GM21825 (cell line): Measurements from ENCODE around the gene CGN.

ENCODE experiments used
- ATAC-seq: cut with Tn5 transposase; IDR thresholded peaks from one replicate; pipeline ENCODE4 v1.9.1; 2021; ENCODE audit warnings: mild to moderate bottlenecking, moderate library complexity; ENCODE audit not compliant: unreplicated experiment

Gene CGN

DNA sequence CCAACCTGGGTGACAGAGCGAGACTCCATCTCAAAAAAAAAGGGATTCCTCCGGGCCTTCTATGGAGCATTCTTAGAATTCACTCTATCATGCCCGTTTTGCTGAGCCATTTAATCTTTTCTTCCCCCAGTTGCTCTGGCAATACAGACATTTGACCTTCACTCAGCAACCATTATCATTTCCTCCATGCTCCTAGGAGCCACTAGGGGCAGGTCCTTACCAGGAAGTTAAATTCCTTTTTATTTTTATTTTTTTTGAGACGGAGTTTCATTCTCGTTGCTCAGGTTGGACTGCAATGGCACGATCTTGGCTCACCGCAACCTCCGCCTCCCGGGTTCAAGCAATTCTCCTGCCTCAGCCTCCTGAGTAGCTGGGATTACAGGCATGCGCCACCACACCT lies 9.7 kb upstream of the CGN start:
- ATAC-seq: no peak

GRCh38 chr1:151502035-151502700 lies 9.0 kb upstream of the CGN start:
- ATAC-seq: no peak

DNA sequence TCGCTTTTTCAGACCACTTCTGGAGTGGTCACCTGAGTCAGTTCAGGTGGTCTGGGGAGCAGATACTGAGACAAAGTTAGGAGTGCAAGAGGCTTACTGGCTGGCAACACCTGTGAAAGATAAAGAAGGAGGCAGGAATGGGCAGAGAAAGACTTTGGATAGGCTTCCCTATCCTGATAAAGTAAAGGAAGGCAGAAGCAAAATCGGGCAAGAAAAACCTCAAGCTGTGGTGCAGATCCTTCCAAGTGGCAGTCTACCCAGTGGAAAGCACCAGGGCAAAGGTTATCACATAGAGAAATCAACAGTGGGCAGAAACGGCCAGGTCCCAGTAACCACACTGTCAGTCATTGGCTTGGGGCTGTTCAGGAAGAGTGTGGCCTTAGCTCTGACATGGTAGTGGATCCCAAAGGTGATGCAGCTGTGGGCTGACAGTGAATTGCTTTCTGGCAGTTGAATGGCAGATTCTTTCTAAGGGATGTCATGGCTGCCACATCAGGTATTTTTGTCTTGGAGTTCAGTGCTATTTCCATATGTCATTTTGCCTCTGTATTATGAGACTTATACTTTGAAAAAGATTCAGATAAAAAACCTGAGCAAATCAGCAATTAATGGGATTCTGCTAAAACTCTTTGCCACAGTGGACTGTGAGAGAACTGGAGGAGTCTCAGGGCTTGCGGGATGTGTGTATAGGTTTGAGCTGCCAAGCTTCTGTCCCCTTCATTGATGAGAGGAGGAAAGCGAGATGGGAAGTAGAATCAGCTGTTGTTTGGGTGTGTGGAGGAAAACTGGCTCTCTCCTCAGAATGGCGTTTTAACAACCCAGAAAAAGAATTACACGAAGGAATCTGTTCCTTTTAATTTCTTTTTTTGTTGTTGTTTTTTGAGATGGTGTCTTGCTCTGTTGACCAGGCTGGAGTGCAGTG lies 8.1 kb upstream of the CGN start:
- ATAC-seq: no peak

- ATAC-seq: no peak
Observed at GRCh38 chr1:151504252-151504651, 6.9 kb upstream of the CGN start.

GRCh38 chr1:151504759-151505158 lies 6.4 kb upstream of the CGN start:
- no peak for ATAC-seq

- no peak for ATAC-seq
Observed at GRCh38 chr1:151508833-151509232, 2.4 kb upstream of the CGN start.

GRCh38 chr1:151509350-151510019 lies 1.7 kb upstream of the CGN start:
- ATAC-seq: no peak

- ATAC-seq: no peak
Observed at GRCh38 chr1:151510020-151510405, 1.2 kb upstream of the CGN start.

GRCh38 chr1:151510614-151510956 lies 602 bp upstream of the CGN start:
- no peak for ATAC-seq

DNA sequence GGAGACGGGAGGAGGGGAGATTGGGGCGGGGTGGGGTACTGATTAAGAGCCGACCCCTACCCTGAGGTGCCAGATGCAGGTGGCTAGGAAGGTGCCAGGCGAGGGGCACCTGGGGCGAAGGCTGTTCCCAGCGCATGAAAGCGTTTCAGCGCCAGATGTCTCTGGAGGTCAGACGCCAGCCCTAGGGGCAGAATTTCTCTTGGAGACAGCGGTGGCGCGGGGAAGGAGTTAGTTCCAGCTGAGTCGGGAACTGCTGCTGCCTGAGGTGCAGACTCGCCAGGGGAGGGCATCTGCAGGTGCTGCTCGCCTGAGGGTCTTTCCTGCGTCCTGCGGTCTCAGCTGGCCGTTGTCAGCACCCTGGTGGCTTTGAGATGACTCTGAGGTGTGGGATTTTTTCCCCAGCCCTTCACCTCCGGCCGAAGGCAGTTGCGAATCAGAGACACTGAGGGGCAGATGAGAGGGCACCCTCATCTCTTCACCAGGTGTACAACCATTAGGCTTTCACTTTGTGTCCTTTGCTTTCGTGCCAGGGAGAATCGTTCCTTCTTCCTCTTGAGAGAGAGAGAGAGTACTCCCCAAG lies 539 bp downstream of the CGN start:
- ATAC-seq: peak; percentile 10

DNA sequence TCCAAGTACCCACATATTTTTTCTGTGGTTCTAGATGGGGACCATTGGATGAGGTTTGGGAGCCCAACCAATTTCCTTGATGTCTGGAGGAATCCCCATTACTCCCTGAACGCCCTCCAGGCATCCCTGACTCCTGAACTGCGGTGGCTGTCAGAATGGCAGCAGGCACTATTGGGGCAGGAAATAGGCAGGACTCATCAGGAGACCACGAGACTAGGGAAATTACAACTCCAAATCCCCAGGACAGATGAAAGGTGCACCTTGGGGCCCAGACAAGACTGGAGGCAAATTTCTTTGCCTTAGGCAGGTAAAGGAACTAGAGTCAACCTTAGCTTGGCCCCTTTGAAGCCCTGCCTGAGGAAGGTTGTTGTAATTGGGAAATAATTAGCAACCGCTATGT lies 1.1 kb downstream of the CGN start:
- no peak for ATAC-seq

DNA sequence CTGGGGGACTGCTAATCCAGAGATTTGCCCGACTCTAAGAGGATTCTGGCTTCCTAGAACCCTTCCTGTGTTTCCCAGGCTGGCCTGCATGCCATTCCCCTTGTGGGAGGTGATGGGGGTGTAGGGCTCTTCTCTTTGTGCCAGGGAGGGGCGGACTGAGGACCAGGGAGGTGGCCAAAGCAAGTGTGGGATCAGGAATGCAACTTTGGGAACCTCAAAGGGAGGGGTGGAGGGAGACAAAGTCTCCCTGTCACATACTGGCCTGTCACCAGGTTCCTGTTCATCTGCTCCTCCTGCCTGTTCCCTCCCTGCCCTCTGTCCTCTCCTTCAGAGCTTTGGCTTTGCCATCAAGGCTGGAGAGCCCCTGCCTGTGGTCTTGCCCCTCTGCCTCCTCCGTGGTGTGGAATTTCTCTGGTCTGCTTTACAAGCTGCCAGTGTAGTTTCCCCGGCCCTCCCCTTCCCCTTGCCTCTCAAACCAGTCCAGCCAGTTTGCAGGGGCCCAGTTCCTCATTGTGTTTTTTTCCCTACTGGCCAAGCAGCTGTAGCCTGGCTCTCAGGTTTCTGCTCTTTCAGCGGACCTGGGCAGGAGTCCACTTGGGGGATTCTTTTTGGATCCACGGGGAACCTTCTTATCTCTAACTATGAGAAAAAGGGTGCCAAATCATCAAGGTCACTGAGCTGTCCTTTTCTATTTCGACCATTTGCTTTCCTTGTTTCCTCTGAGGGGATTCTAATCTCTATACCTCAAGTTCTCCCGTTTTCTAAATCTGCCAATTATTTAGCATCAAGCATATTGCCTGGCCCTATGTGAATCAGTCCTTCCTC lies 1.8 kb downstream of the CGN start:
- no peak for ATAC-seq

- no peak for ATAC-seq
Observed at GRCh38 chr1:151513626-151514121, 2.5 kb downstream of the CGN start.

- ATAC-seq: no peak
Observed at GRCh38 chr1:151514366-151514765, 3.2 kb downstream of the CGN start.

DNA sequence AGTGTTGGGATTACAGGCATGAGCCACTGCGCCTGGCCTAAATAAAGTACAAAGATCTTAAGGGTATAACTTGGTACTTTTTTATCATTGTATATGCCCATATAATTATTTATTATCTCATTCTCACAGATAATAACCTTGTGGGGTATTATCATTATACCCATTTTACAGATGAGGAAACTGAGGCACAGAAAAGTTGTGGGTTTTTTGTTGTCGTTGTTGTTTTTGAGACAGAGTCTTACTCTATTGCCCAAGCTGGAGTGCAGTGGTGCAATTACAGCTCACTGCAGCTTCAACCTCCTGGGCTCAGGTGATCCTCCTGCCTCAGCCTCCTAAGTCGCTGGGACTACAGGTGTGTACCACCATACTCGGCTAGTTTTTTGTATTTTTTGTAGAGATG lies 4.1 kb downstream of the CGN start:
- ATAC-seq: no peak

DNA sequence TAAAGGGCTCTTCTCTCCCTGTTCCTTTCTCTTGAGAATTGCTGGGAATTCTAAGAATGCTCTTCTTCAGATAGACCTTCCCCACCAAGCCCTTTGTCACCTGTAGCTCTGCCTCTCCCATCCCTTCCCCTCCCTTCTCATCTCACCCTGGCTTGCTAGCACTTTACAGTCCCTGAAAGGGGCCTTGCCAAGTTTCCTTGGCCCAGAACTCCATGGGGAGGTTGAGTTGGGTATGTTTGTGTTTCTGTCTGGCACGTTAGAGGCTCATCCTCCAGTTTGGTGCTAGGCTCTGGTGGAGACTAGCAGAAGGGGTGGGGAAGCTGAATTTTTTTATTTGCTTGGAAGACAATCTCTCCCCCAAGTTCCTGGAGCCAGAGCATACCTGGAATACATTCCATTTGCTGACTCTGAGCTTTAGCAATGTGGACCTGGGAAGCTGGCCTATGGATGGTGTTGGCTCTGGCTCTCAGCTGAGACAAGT lies 4.9 kb downstream of the CGN start:
- no peak for ATAC-seq

GRCh38 chr1:151518431-151518830 lies 7.2 kb downstream of the CGN start:
- no peak for ATAC-seq

DNA sequence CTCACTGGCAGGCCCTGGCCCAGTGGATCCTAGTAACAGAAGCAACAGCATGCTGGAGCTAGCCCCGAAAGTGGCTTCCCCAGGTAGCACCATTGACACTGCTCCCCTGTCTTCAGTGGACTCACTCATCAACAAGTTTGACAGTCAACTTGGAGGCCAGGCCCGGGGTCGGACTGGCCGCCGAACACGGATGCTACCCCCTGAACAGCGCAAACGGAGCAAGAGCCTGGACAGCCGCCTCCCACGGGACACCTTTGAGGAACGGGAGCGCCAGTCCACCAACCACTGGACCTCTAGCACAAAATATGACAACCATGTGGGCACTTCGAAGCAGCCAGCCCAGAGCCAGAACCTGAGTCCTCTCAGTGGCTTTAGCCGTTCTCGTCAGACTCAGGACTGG lies 7.7 kb downstream of the CGN start:
- ATAC-seq: no peak

DNA sequence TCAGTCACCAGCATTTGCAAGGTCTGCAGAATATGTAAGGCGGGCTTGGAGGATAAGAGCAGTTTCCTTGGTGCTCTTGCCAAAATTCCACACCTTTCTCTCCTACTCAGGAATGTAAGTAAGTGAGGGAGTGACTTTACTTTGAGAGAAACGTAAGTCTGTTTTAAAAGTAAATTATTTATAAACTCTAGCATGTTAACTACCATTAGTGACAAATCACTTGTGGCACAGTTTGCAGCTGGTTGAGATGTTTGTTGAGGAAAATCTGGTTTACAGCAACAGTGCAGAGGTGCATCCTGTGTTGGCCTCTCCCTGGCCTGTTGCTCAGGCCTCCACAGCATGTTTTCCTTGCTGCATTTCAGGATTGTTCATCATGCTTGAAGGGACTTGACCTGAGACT lies 8.5 kb downstream of the CGN start:
- no peak for ATAC-seq

GRCh38 chr1:151520359-151520758 lies 9.2 kb downstream of the CGN start:
- no peak for ATAC-seq
